ENCODE data around the gene NANOS3.

NANOS3 gene

GRCh38 chr19:13923194-13923987 is 46.5 kb downstream of the NANOS3 start:
- no peak for DNase-seq

- DNase-seq = no peak
Measured at GRCh38 chr19:13926010-13926409, 49.1 kb downstream of the NANOS3 start.

- no peak for DNase-seq
Measured at GRCh38 chr19:13926715-13927114, 49.8 kb downstream of the NANOS3 start.

DNA sequence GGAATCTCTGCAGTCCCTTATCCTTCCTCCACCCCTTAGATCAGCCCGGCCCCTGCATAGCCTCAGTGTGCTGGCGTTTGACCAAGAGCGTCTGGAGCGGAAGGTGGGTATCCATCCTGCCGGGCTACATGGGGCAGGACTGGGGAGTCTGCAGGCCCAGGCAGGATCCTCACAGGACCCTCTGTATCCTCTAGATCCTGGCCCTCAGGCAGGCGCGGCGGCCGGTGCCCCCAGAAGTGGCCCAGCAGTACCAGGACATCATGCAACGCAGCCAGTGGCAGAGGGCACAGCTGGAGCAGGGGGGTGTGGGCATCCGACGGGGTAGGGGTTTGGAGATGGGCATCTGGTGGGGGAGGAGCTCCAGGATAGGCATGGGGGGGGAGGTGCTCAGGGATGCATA is 52.4 kb downstream of the NANOS3 start:
- DNase-seq = no peak

GRCh38 chr19:13929956-13930355 is 53.0 kb downstream of the NANOS3 start:
- DNase-seq = no peak
